Colonic mucosa (tissue), 4 donors: ENCODE results near the gene HYCC1. TPM values are rescaled to one million over a fixed set of nuclear protein-coding genes. Genes with fewer than 3 reads are reported as not detected.
A peak's percentile ranks its signal among the peaks of the same experiment; 100 is the strongest.

Source experiments
- DNase-seq: peaks from one replicate; pipeline ENCODE4 v3.0.0-alpha.2; 2020
- H3K27ac ChIP-seq: fragments of 200-600 bp; one replicate; pipeline ENCODE4 v1.8.0; 2021
- H3K27me3 ChIP-seq: fragments of 200-600 bp; one replicate; pipeline ENCODE4 v1.8.0; 2021
- H3K36me3 ChIP-seq: fragments of 200-600 bp; one replicate; pipeline ENCODE4 v1.8.0; 2021
- H3K4me1 ChIP-seq: fragments of 200-600 bp; one replicate; pipeline ENCODE4 v1.8.0; 2021; ENCODE audit warnings: mild to moderate bottlenecking
- H3K4me3 ChIP-seq: fragments of 200-600 bp; one replicate; pipeline ENCODE4 v1.8.0; 2021
- H3K9ac ChIP-seq, 2 donors: one replicate each; pipeline ENCODE4 v1.7.0; 2013; ENCODE audit warnings: control low read depth in 2 of 2, low read depth in 2 of 2, low read length in 2 of 2
- H3K9me3 ChIP-seq: fragments of 200-600 bp; one replicate; pipeline ENCODE4 v1.8.0; 2021
- intact Hi-C: fragments of 100-400 bp; cut with DNase I; formaldehyde crosslinking; loops from one replicate; pipeline ENCODE4 v1.14.1; 2022
- total RNA-seq, 2 donors: library from RNA; stranded (reverse); fragmentation: NEBNext Ultra II Directional in 1 of 2; extraction: Animal tissue kit (Norgen Biotek cat#: 25700) in 1 of 2; gene quantifications; one replicate each; pipeline ENCODE4 v1.2.1, GENCODE V29; 2021
- TF ChIP-seq, protein P1 (sequence below): fragments of 200-600 bp; IDR thresholded peaks from one replicate; pipeline ENCODE4 v1.8.0; 2022; ENCODE audit warnings: antibody characterized with exemption, mild to moderate bottlenecking
- donor health status: healthy.
- donor health status: DM: no; HTN: no; CAD: no.
- donor health status: DM: no; HTN: no; CAD: no.

The HYCC1 gene
- total RNA-seq, 2 donors from 2014 or later = 5.5 to 10.8 TPM

DNA sequence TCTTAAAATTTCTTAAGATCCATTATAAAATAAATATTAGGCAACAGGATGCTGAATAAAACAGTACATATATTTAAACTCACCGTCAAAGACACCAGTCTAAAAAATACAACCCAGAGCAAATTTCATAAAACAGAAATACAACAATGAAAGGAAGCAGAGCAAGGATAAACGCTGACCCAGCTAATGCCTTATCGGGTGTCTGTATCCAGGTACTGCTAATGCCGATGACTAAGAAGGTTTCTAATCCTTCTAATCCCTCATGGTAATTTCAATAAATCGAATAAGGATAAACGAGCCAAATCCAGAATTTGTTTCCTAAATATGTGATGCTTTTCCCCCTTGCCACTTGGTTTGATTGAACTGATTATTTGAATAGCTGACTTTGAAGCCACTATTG is 1.7 kb downstream of the HYCC1 start:
- H3K4me1 ChIP-seq = no peaks in the 10 kb centered on the region
- DNase-seq = no peak
- H3K36me3 ChIP-seq = no peaks in the 10 kb centered on the region
- H3K27me3 ChIP-seq = no peaks in the 10 kb centered on the region
- TF ChIP-seq, protein P1, sequence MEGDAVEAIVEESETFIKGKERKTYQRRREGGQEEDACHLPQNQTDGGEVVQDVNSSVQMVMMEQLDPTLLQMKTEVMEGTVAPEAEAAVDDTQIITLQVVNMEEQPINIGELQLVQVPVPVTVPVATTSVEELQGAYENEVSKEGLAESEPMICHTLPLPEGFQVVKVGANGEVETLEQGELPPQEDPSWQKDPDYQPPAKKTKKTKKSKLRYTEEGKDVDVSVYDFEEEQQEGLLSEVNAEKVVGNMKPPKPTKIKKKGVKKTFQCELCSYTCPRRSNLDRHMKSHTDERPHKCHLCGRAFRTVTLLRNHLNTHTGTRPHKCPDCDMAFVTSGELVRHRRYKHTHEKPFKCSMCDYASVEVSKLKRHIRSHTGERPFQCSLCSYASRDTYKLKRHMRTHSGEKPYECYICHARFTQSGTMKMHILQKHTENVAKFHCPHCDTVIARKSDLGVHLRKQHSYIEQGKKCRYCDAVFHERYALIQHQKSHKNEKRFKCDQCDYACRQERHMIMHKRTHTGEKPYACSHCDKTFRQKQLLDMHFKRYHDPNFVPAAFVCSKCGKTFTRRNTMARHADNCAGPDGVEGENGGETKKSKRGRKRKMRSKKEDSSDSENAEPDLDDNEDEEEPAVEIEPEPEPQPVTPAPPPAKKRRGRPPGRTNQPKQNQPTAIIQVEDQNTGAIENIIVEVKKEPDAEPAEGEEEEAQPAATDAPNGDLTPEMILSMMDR = no peak
- intact Hi-C loops = loop anchor here (10.0 kb wide), 1 partner anchor 187 kb away; the partner anchor contains the start of gene TOMM7
- no peaks in the 10 kb centered on the region for H3K9me3 ChIP-seq
- no peak overlapping the region for H3K9ac ChIP-seq
- no peak overlapping the region for H3K27ac ChIP-seq
- H3K4me3 ChIP-seq = peak overlapping the region; percentile 78

DNA sequence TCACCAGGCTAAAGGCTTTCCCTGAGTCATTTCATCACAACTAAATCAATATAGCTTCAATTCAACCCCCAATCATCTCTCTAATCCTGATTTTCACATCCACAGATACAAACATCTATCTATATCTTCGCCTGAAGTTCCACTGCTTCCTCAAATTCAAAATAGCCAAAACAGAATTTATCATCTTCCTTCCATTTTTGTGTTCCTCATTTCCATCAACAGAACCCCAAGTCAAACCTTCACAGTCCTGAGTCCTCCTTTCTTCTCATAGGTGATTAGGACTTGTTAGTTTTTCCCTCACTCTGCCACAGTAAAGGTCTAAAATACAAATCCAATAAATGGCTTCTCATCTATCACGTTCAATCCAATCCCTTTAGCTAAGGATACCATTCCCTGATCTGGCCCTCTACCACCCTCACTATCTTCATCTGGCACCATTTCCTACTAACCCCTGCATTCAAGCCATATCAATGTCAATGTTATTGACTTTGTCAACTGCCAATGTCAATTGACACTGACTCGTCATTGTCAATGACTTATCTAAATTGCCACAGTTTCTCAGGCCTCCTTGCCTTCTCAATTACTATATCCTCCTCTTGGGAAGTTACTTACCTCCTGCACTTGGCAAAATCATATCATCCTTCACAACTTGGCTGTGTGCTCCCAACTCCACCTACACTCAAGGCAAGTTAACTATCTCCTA is 2.6 kb downstream of the HYCC1 start:
- no peaks in the 10 kb centered on the region for H3K4me1 ChIP-seq
- H3K36me3 ChIP-seq = no peaks in the 10 kb centered on the region
- no peak for DNase-seq
- TF ChIP-seq, protein P1 = no peak
- no peak overlapping the region for H3K27ac ChIP-seq
- no peaks in the 10 kb centered on the region for H3K27me3 ChIP-seq
- H3K4me3 ChIP-seq = no peak overlapping the region
- H3K9me3 ChIP-seq = no peaks in the 10 kb centered on the region
- H3K9ac ChIP-seq = no peak overlapping the region
- intact Hi-C loops = loop anchor here (10.0 kb wide), 1 partner anchor 187 kb away; the partner anchor contains the start of gene TOMM7

DNA sequence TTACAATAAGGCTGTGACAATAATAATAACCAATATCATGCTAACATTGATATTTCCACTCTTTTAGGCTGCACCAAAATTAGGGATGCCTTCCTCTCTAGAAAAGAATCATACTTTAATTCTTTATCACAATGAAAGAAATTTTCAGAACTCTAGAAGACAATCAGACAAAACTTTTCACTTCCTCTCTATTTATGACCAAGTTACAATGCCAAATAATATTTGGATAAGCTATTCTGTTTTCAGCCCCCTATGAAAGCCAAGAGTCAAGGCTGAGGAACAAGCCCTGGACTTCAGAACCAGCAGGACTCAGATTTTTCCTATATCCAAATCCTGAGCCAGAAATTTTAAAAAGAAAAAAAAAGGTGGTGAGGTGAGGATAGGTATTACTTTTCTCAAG is 4.6 kb downstream of the HYCC1 start:
- no peak for DNase-seq
- Histone ChIP-seq H3K4me3 (no peak overlapping the region), H3K36me3 (no peaks in the 10 kb centered on the region), H3K9ac (no peak overlapping the region), H3K9me3 (no peaks in the 10 kb centered on the region), H3K27ac (no peak overlapping the region), H3K4me1 (no peaks in the 10 kb centered on the region), H3K27me3 (no peaks in the 10 kb centered on the region)
- TF ChIP-seq, protein P1 = no peak
- intact Hi-C loops = no loop called here

DNA sequence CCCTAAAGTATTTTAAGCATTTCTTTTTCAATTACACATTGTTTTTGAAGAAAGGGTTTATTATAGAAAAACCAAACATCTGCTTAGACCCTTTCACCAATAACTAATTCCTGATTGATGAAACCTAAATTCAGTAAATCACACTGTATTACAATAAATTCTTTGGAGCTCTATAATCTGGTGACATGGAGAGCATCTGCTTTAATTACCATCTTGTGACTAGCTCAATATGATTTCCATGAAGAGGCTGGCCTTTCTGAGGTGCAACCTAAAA is 9.7 kb downstream of the HYCC1 start:
- Histone ChIP-seq H3K36me3 (no peaks in the 10 kb centered on the region), H3K4me3 (no peak overlapping the region), H3K27me3 (no peaks in the 10 kb centered on the region), H3K9me3 (no peaks in the 10 kb centered on the region), H3K4me1 (no peaks in the 10 kb centered on the region), H3K9ac (no peak overlapping the region), H3K27ac (no peak overlapping the region)
- no peak for DNase-seq
- intact Hi-C loops = no loop called here
- TF ChIP-seq, protein P1 = no peak

DNA sequence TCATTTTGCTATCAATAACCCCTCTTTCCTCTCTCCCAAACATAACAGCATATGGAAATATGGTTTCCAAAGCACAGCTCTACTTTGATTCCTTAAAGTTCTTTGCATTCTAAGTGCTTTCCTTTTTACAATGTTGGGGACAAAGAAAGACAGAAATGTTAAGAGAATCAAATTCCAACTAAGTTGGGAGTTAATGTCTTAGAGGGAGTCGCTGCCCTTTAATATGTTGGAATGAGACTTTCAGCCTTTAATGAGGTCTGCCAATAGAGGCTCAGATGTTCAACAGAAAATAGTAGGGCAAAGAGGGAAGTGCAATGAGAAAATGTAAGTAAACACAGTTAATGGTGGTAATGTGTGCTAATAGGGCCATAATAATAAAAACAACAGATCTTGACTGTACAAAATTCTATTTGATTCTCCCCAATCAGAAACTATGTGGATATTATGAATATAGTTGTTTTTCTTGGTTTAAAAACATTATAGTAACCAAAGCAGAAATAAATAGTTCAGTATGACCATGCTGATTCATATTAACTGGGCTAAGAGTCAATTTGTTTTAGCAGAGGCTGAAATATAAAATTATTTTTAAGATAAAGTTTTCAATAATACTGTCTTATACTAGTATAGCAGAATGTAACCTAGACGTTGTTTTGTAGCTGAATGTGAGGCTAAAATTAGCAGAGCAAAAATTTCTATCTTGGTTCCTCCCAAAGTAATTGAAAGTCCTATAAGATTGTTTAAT is 10.3 kb downstream of the HYCC1 start:
- Histone ChIP-seq H3K9ac (no peak overlapping the region), H3K36me3 (no peaks in the 10 kb centered on the region), H3K9me3 (no peaks in the 10 kb centered on the region), H3K27ac (no peak overlapping the region), H3K4me1 (no peaks in the 10 kb centered on the region), H3K27me3 (no peaks in the 10 kb centered on the region), H3K4me3 (no peak overlapping the region)
- no peak for DNase-seq
- intact Hi-C loops = no loop called here
- TF ChIP-seq, protein P1 = no peak
